ENCODE results near the gene MPPED1.

- TF ChIP-seq CTCF (IDR thresholded peaks at IDR 0.05) (no peak), POLR2AphosphoS5 (IDR thresholded peaks at IDR 0.05) (no peak), POLR2A (IDR thresholded peaks at IDR 0.05) (no peak), EP300 (IDR thresholded peaks at IDR 0.05) (no peak)
These were observed 3.9 kb downstream of the MPPED1 start for GRCh38 chr22:43415681-43416080.

Data from upper lobe of left lung (tissue), 4 donors.